GM19468 (cell line): Measurements from ENCODE around the gene TJP1.
"Not testable (repeated sequence)": the region's sequence is repeated elsewhere in the genome, so short reads cannot be mapped to it uniquely, and the experiment has no call there.

Source experiments
- ATAC-seq: cut with Tn5 transposase; IDR thresholded peaks from one replicate; pipeline ENCODE4 v1.9.1; 2021; ENCODE audit warnings: mild to moderate bottlenecking, moderate library complexity, moderate number of reproducible peaks; ENCODE audit not compliant: unreplicated experiment; ENCODE audit errors: extremely low read depth

Gene TJP1

DNA sequence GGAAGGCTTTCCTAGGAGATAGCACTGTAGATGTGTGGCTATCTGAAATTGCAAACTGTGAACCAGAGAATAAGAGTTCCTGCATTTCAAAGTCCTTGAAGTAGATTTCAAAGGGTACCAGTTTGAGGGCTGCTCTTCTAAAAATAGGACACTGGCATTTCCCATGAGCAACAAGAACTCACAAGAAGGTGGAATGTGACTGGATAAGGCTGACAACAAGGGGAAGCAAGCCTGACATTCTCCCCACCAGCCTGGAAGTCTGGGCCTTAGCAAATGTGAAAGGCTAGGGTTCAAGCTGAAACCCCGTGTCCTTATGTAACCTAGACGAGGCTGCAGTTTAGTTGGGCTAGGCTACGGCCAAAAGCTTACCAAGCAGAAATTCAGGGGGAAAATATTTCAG, 18.7 kb upstream of the TJP1 start:
- no peak for ATAC-seq

- ATAC-seq: no peak
These were observed 17.8 kb upstream of the TJP1 start for GRCh38 chr15:29840054-29840453.

GRCh38 chr15:29838352-29839010, 16.2 kb upstream of the TJP1 start:
- no peak for ATAC-seq

GRCh38 chr15:29835301-29835700, 13.0 kb upstream of the TJP1 start:
- ATAC-seq: no peak

GRCh38 chr15:29832709-29833108, 10.4 kb upstream of the TJP1 start:
- ATAC-seq: no peak

GRCh38 chr15:29826908-29827820, 4.9 kb upstream of the TJP1 start:
- no peak for ATAC-seq

GRCh38 chr15:29825227-29825626, 3.0 kb upstream of the TJP1 start:
- ATAC-seq: no peak

DNA sequence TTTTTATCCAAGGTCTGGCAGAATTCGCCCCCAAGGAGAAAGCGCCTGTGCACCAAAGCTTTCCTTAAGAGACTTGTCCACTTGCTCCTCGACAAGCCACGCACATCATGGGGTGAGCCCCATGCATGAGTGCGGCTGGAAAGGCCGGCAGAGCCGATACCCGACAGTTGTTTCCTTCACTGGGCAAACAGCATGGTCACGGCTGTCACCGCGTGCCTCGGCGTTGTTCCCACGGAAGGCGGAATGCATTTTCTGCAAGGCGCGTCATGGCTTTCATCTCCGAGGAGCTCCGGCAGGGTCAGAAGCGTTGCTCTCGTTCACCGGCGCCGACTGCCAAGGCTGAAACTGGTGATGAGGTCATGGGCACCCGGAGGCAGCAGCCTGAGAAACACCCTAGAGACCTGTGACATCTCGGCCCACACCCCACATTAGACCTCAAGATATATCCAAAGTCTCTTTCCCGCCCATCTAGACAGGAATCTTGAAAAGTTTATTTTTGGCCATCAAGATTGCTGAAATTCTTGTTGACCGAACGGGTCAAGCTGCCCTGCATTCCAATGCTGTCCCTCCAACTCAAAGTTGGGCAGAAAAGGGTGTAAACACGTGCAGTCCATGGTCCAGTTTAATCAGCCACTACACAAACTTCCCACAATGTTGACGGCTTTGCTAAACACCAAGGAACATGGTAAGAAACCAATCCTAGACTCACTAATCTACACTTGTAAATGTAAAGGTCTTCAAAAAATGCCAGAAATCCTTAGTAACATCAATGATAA, 604 bp upstream of the TJP1 start:
- ATAC-seq: no peak

DNA sequence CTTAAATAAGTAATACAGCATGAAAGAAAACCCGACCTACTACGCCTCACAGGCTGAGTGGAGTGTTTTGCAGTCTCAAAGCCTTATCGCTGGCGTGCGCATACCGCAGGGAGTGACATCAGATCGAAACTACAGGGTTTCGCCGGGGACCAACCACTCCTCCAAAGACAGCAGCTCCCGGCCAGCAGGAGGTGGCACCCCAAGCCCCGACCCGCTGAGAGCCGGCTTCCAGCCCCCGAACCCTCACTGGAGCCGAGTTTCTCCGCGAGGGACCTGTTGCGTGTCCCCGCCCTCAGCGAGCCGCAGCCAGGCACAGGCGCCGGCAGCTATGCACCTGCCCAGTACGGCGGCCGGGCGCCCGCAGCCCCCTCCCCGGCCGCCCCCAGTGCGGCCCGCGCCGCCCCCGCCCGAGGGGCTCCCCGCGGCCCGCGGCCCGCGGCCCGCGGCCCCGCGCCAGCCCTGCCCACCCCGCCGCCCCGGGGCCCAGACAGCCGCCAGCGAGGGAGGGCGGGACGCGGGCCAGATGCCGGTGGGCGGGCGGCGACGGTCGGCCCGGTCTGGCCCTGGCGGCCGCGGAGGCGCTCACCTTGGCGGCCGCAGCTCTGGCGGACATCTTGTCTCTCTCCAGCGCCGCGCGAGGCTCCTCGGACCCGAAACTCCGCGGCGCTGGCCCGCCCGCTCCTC, 710 bp downstream of the TJP1 start:
- no peak for ATAC-seq

DNA sequence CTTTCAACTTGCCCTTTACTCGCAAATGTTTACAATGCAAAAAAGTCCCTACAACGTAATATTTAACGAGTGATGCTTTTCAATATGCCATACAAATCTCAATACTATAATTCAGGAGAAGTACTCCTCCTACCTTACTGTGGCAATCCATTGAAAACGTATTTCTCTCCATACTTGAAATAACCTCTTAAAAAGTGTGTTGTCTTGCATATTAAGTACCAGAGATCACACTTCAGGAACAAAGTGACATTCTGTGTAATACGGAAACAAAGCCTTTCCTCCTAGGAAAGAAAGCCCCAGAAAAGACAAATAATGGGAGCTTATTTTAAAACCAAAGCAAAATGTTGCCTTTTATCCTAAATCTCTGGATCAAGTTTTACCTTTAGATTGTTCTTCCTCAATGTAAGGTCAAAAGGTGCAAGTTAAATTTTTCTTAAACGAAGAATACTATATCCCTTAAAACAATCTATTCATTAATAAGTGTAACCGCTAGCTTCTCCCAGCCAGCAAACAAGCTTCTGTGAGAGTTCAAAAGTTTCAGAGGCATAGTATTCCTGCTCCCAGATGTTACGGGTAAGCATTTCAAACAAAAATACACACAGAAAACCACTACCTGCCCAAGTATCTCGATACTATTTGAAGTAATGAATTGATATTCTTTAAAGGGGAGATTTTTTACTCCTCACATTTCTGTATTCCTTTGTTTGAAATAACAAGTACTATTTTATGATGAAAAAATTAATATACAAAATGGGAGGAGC, 1.7 kb downstream of the TJP1 start:
- ATAC-seq: no peak

- ATAC-seq: no peak
These were observed 2.3 kb downstream of the TJP1 start for GRCh38 chr15:29819979-29820378.

- ATAC-seq: no peak
These were observed 4.1 kb downstream of the TJP1 start for GRCh38 chr15:29818141-29818540.

GRCh38 chr15:29817455-29817854, 4.8 kb downstream of the TJP1 start:
- ATAC-seq: not testable (repeated sequence)

DNA sequence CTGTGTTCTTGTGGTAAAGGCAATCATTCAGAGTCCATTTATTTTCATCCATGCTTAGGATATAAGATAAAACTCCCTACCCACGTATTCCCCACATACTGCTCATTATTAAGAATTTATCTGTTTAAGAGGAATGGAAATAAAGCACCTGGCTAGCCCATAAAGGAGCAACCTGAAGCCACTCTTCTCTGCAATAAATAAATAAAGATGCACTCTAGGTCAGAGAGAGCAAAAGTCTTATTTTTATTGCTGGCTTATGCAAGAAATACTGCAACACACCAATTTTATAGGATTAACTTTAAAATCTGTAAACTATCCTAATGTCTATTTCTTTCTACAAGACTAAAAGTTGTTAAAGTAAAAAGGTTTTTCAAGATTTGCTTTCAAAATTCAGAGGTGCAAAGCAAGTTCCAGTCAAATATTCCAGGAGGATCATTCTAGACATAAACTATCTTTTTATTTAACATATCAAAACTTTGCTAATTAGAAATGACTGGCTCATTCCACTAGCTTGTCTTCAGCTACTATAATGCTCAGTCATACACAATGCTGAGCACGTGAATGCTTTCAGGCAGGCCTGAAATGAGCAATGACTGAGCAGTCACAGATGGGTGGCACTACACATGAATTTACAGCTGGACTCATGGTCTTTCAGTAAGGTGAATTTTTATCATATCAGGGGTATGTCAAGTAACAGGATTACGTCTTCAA, 7.1 kb downstream of the TJP1 start:
- no peak for ATAC-seq

DNA sequence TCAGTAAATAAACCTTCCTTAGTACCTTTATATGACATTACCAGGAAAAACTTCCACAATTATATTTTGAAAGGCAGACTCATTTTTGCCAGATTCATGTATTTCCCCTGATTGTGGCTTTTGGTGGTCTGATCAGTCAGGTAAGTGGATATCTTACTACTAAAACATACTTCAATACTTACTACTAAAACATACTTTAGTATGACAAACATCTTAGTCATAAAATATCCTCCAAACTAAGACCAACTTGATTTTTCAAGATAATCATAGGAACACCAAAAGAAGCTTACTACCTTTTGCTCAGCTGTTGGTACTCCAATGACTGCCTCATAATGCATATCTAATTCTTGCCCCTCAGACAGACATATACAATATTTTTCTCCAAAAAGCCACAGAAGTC, 9.3 kb downstream of the TJP1 start:
- ATAC-seq: no peak

DNA sequence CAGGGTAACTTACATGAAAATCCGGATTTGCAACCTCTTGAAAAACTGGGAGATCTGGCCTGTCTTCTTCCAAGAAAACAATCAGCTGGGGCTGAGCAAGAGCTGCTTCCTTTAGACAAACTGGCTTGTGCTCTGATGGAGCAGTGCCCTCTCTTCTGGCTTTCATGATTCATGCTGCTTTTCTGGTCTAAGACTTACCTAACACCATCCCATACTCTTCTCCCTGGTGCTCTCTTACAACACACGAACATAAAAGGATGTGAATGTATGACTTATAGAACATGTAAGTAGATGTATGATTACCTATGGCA, 9.9 kb downstream of the TJP1 start:
- ATAC-seq: no peak

DNA sequence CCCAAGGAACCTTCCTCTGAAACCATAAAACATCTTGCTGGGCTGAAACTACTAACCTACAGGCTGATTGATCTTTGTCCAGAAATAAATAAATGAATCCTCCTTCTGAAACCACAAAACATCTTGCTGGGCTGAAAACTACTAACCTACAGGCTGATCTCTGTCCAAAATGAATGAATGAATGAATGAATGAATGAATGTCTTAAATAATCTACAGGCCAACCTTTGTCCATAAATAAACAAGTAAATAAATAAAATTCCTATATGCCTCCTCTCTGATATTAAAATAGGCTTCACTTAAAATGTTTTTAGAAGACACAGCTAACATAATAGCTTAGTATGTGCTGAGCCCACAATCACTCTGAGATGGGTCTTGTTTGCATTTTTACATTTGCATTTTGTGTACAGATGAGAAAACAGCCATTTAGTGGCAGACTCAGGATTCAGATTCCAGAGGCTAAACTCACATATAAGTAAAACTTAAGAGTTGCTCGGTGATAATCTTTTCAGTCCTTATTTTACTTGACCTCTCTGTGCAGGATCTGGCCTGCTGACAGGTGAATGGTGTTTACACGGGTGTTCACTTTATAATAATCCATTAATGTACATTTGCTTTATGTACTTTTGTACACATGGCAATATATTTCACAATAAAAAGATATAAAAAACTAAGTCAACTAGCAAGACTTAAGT, 10.4 kb downstream of the TJP1 start:
- no peak for ATAC-seq

DNA sequence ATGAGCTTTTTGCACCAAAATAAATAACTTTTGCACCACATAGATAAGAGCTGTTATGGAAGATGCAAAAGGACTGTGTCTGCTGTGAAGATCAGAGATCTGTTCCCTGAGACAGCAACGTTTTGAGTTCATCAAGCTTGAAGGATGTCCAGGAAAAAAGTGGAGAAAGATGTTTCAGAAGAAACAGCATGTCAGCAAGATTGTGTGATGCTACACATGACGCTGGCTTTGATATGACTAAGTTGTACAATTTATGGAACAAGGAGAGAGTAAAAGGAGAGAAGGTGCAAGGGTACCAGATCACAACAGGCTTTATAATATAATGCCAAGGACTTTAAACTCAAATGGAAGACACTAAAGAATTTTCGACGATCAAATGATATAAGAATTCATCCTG, 16.6 kb downstream of the TJP1 start:
- no peak for ATAC-seq
